ENCODE data around the gene FAM210B.
"Not testable (repeated sequence)": the region's sequence is repeated elsewhere in the genome, so short reads cannot be mapped to it uniquely, and the experiment has no call there.

Gene FAM210B

GRCh38 chr20:56361900-56362299, 3.1 kb downstream of the FAM210B start:
- no peak for DNase-seq

GRCh38 chr20:56362833-56363413, 4.1 kb downstream of the FAM210B start:
- DNase-seq = no peak

- no peak for DNase-seq
Measured at GRCh38 chr20:56363491-56363890, 4.7 kb downstream of the FAM210B start.

GRCh38 chr20:56368351-56369134, 9.8 kb downstream of the FAM210B start:
- no peak for DNase-seq

GRCh38 chr20:56369179-56369578, 10.4 kb downstream of the FAM210B start:
- DNase-seq = no peak

GRCh38 chr20:56371977-56372376, 13.2 kb downstream of the FAM210B start:
- no peak for DNase-seq

GRCh38 chr20:56372850-56373249, 14.1 kb downstream of the FAM210B start:
- DNase-seq = no peak

- no peak for DNase-seq
Measured at GRCh38 chr20:56373942-56374341, 15.2 kb downstream of the FAM210B start.

- no peak for DNase-seq
Measured at GRCh38 chr20:56376331-56376730, 17.6 kb downstream of the FAM210B start.

GRCh38 chr20:56378386-56378785, 19.6 kb downstream of the FAM210B start:
- no peak for DNase-seq

GRCh38 chr20:56380375-56380774, 21.6 kb downstream of the FAM210B start:
- DNase-seq = no peak

- no peak for DNase-seq
Measured at GRCh38 chr20:56381501-56381900, 22.7 kb downstream of the FAM210B start.

- DNase-seq = no peak
Measured at GRCh38 chr20:56382696-56383095, 23.9 kb downstream of the FAM210B start.

- no peak for DNase-seq
Measured at GRCh38 chr20:56383334-56383733, 24.6 kb downstream of the FAM210B start.

GRCh38 chr20:56385130-56385529, 26.4 kb downstream of the FAM210B start:
- DNase-seq = no peak

- no peak for DNase-seq
Measured at GRCh38 chr20:56386219-56386618, 27.4 kb downstream of the FAM210B start.

- no peak for DNase-seq
Measured at GRCh38 chr20:56388882-56389281, 30.1 kb downstream of the FAM210B start.

GRCh38 chr20:56389807-56390206, 31.0 kb downstream of the FAM210B start:
- no peak for DNase-seq

GRCh38 chr20:56390396-56390795, 31.6 kb downstream of the FAM210B start:
- not testable (repeated sequence) for DNase-seq

GRCh38 chr20:56391037-56391436, 32.3 kb downstream of the FAM210B start:
- DNase-seq = no peak

GRCh38 chr20:56391596-56392131, 32.9 kb downstream of the FAM210B start:
- no peak for DNase-seq

GRCh38 chr20:56392132-56392880, 33.5 kb downstream of the FAM210B start, which contains the start of the genes AURKA and CSTF1:
TSS of gene AURKA (minus strand) at chr20:56392215. CDS start at chr20:56388197, 4,018 bp downstream.
TSS of gene CSTF1 (plus strand) at chr20:56392645. CDS start at chr20:56395553, 2,908 bp downstream.
- peak; percentile 98 for DNase-seq

- no peak for DNase-seq
Measured at GRCh38 chr20:56392881-56393482, 34.2 kb downstream of the FAM210B start.

Measured in GDM1 (cell line).